Activated CD8-positive, alpha-beta T cell treated with anti-CD3 and anti-CD28 coated beads for 36 hours (primary cell): ENCODE results near the gene PPP2R3A. TPM values are rescaled to one million over a fixed set of nuclear protein-coding genes. Genes with fewer than 3 reads are reported as not detected.

Experiments used
- ATAC-seq: fragments of 200-7000 bp; cut with Tn5 transposase; one replicate; pipeline ENCODE4 v1.10.0; 2021; ENCODE audit warnings: mild to moderate bottlenecking, moderate library complexity
- CTCF ChIA-PET: fragments of 350-600 bp; sonication (Branson Sonifier 250); formaldehyde crosslinking; loops from one replicate; lab custom pipeline; 2021; ENCODE audit warnings: antibody characterized with exemption; lab: Charles Lee
- POLR2A ChIA-PET: fragments of 350-600 bp; sonication (Branson Sonifier 250); formaldehyde crosslinking; loops from one replicate; lab custom pipeline; 2021; ENCODE audit warnings: antibody characterized with exemption; lab: Charles Lee
- DNase-seq: peaks from one replicate; pipeline ENCODE4 v3.0.0-alpha.2; 2020
- H3K27ac Mint-ChIP-seq: one replicate; pipeline ENCODE4 v1.8.0; 2021; ENCODE audit warnings: mild to moderate bottlenecking, mixed read lengths
- H3K27me3 Mint-ChIP-seq: one replicate; pipeline ENCODE4 v1.8.0; 2021; ENCODE audit warnings: mixed read lengths
- H3K36me3 Mint-ChIP-seq: one replicate; pipeline ENCODE4 v1.8.0; 2021; ENCODE audit warnings: low read depth, mixed read lengths
- H3K4me1 Mint-ChIP-seq: one replicate; pipeline ENCODE4 v1.8.0; 2021; ENCODE audit warnings: low read depth, mixed read lengths
- H3K4me3 Mint-ChIP-seq: one replicate; pipeline ENCODE4 v1.8.0; 2021; ENCODE audit warnings: mild to moderate bottlenecking, moderate library complexity, mixed read lengths
- H3K9me3 Mint-ChIP-seq: one replicate; pipeline ENCODE4 v1.8.0; 2021; ENCODE audit warnings: mixed read lengths
- intact Hi-C: fragments of 100-400 bp; cut with micrococcal nuclease; formaldehyde crosslinking; loops from one replicate; pipeline ENCODE4 v1.10.0; 2022
- total RNA-seq, 2 experiments: library from RNA; stranded (reverse); gene quantifications; one replicate each; pipeline ENCODE4 v1.2.3, GENCODE V29; 2021
- TF ChIP-seq, protein P1 (sequence below): fragments of 200-600 bp; IDR thresholded peaks from one replicate; pipeline ENCODE4 v1.8.0; 2022; ENCODE audit warnings: antibody characterized with exemption, mild to moderate bottlenecking

The PPP2R3A gene
- total RNA-seq, 2 experiments from 2014 or later, result 0.16 to 0.51 TPM

GRCh38 chr3:135992072-135992471, 26.5 kb downstream of the PPP2R3A start:
- ATAC-seq (no peak), DNase-seq (no peak)
- Mint-ChIP-seq H3K4me1 (peaks cover 7% of the 10 kb centered on the region), H3K36me3 (no peaks in the 10 kb centered on the region), H3K27me3 (peaks cover 10% of the 10 kb centered on the region), H3K4me3 (no peak overlapping the region), H3K27ac (no peak overlapping the region), H3K9me3 (no peaks in the 10 kb centered on the region)
- intact Hi-C loops, result no loop called here
- TF ChIP-seq, protein P1, sequence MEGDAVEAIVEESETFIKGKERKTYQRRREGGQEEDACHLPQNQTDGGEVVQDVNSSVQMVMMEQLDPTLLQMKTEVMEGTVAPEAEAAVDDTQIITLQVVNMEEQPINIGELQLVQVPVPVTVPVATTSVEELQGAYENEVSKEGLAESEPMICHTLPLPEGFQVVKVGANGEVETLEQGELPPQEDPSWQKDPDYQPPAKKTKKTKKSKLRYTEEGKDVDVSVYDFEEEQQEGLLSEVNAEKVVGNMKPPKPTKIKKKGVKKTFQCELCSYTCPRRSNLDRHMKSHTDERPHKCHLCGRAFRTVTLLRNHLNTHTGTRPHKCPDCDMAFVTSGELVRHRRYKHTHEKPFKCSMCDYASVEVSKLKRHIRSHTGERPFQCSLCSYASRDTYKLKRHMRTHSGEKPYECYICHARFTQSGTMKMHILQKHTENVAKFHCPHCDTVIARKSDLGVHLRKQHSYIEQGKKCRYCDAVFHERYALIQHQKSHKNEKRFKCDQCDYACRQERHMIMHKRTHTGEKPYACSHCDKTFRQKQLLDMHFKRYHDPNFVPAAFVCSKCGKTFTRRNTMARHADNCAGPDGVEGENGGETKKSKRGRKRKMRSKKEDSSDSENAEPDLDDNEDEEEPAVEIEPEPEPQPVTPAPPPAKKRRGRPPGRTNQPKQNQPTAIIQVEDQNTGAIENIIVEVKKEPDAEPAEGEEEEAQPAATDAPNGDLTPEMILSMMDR, result no peak
- ChIA-PET CTCF (no interaction called here), POLR2A (no interaction called here)

DNA sequence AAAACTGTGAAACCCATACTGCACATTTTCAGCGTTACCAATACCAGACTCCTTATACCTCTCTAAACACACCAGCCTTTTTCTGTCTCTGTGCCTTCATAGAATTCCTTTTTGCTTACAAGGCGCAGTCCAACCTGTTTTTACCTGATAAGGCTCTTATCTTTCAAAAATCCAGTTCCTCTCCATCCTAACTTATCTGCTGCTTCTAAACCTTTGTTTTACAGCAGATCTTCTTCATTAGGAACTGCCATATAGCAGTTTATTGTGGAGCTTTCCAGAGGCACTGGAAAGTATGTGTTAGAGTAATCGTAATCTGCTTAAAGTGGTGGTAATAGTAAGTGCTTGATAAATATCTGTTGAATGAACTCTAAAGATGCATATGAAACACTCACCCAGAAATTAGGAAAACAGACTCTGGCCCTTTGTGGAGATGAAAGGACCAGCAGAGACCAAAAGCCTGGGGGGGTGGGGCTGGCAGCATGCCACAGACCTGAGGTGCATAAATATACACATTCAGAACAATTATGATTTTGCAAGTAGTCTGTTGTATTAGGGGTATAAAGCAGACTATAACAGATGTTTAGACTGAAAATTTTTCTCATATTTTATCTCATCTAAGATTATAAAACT, 29.3 kb downstream of the PPP2R3A start:
- ATAC-seq, result no peak
- Mint-ChIP-seq H3K4me1 (peaks cover 7% of the 10 kb centered on the region), H3K36me3 (no peaks in the 10 kb centered on the region), H3K4me3 (no peak overlapping the region), H3K27me3 (peaks cover 10% of the 10 kb centered on the region), H3K27ac (no peak overlapping the region), H3K9me3 (no peaks in the 10 kb centered on the region)
- ChIA-PET CTCF (interaction anchor here (1.6 kb wide), 1 partner anchor 48 kb away, joined by 6 read pairs; no protein-coding TSS in a partner anchor), POLR2A (no interaction called here)
- TF ChIP-seq, protein P1, result no peak
- intact Hi-C loops, result no loop called here
- DNase-seq, result no peak

- ATAC-seq (no peak), DNase-seq (no peak)
- ChIA-PET CTCF (no interaction called here), POLR2A (no interaction called here)
- Mint-ChIP-seq H3K27me3 (peaks cover 15% of the 10 kb centered on the region), H3K36me3 (no peaks in the 10 kb centered on the region), H3K27ac (no peak overlapping the region), H3K4me1 (peaks cover 7% of the 10 kb centered on the region), H3K4me3 (no peak overlapping the region), H3K9me3 (no peaks in the 10 kb centered on the region)
- TF ChIP-seq, protein P1, result no peak
- intact Hi-C loops, result no loop called here
These were observed 30.2 kb downstream of the PPP2R3A start for GRCh38 chr3:135995766-135996165.

DNA sequence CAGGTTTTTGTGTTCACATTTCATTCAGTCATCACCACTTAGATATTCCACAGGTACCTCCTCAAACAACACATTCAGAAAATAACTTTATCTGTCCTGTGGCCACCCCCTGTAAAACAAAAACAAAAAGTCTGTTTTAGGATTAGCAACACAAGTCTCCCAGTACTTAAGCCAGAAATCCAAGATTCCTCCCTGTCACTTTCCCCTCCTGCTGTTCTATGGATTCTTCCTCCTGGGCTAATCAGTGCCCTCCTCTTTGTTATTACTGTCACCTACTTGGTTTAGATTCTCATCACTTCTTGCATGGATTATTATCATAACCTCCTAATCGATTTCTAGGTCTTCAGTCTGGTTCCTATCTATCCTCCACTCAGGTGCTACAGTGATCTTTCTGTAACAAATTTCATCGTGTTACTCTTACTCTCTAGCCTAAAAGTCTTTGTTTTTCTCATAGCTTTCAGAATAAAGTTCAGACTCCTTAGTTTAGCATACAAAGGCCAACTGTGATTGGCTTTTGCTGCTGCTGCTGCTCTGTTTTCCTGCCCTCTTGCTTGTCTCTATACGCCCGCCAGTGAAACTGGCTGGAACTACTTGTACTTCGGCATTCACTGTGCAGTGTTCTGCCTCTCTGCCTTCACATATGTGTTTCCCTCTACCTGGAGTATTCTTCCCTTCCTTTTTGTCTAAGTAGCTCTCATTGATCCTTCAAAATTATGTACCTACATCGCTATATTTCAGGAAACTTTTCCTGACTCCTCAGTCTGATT, 32.2 kb downstream of the PPP2R3A start:
- H3K4me3 Mint-ChIP-seq, result no peak overlapping the region
- H3K9me3 Mint-ChIP-seq, result no peaks in the 10 kb centered on the region
- TF ChIP-seq, protein P1, result no peak
- no peaks in the 10 kb centered on the region for H3K4me1 Mint-ChIP-seq
- ChIA-PET POLR2A (no interaction called here), CTCF (no interaction called here)
- DNase-seq (no peak), ATAC-seq (no peak)
- H3K27ac Mint-ChIP-seq, result no peak overlapping the region
- intact Hi-C loops, result no loop called here
- peaks cover 13% of the 10 kb centered on the region for H3K27me3 Mint-ChIP-seq
- H3K36me3 Mint-ChIP-seq, result no peaks in the 10 kb centered on the region

DNA sequence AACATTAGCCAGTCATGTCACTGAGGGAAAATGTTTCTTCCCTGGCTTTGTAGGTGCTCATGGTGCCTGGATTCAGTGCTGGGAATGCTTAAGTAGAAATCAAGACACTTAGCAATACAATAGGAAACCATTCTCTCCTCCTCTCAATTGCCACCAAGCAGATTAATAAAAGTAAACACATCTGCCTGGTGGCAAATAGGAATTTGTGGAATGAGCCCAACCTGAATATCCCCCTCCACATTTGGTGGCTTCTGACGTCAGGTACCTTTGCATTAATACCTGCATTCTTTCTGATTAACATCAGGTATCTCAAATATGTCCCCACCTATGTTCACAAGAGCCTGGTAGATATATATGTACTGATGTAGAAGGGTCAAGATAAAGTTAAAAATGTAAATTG, 42.7 kb downstream of the PPP2R3A start:
- TF ChIP-seq, protein P1, result no peak
- no peak overlapping the region for H3K4me3 Mint-ChIP-seq
- intact Hi-C loops, result no loop called here
- H3K27me3 Mint-ChIP-seq, result peaks cover 4% of the 10 kb centered on the region
- H3K27ac Mint-ChIP-seq, result no peak overlapping the region
- ATAC-seq, result no peak
- no peaks in the 10 kb centered on the region for H3K36me3 Mint-ChIP-seq
- CTCF ChIA-PET, result no interaction called here
- DNase-seq, result no peak
- no peaks in the 10 kb centered on the region for H3K4me1 Mint-ChIP-seq
- POLR2A ChIA-PET, result no interaction called here
- H3K9me3 Mint-ChIP-seq, result no peaks in the 10 kb centered on the region
